Aorta (tissue), 5 donors: ENCODE measurements around the gene BNC2. TPM values are rescaled to one million over a fixed set of nuclear protein-coding genes. Genes with fewer than 3 reads are reported as not detected.

ENCODE experiments used
- ATAC-seq: fragments of 200-7000 bp; cut with Tn5 transposase; one replicate; pipeline ENCODE4 v1.9.1; 2022; ENCODE audit warnings: moderate library complexity; ENCODE audit not compliant: low FRiP score
- DNase-seq, 2 donors: peaks; one replicate each; pipeline ENCODE4 v3.0.0-alpha.2; 2020
- H3K27ac ChIP-seq, 2 donors: one replicate each; pipeline ENCODE4 v1.5.1; 2013; ENCODE audit warnings: low read length in 2 of 2, mild to moderate bottlenecking in 2 of 2, moderate library complexity in 2 of 2, control low read depth in 1 of 2, inconsistent platforms in 1 of 2, low read depth in 1 of 2
- H3K27me3 ChIP-seq, 2 donors: one replicate each; pipeline ENCODE4 v1.6.1; 2013; ENCODE audit warnings: control low read depth in 1 of 2, low read length in 1 of 2, mild to moderate bottlenecking in 1 of 2, moderate library complexity in 1 of 2; ENCODE audit not compliant: insufficient read depth in 2 of 2, control insufficient read depth in 1 of 2
- H3K36me3 ChIP-seq, 2 donors: one replicate each; pipeline ENCODE4 v1.6.1; 2013; ENCODE audit warnings: control low read depth in 1 of 2, low read length in 1 of 2, mild to moderate bottlenecking in 1 of 2; ENCODE audit not compliant: insufficient read depth in 2 of 2, control insufficient read depth in 1 of 2
- H3K4me1 ChIP-seq, 2 donors: one replicate each; pipeline ENCODE4 v1.6.1; 2013; ENCODE audit warnings: low read length in 2 of 2, control low read depth in 1 of 2, mild to moderate bottlenecking in 1 of 2, moderate library complexity in 1 of 2; ENCODE audit not compliant: insufficient read depth in 2 of 2, control insufficient read depth in 1 of 2
- H3K4me3 ChIP-seq, 2 donors: one replicate each; pipeline ENCODE4 v1.5.1; 2013; ENCODE audit warnings: low read length in 2 of 2, control low read depth in 1 of 2, mild to moderate bottlenecking in 1 of 2
- H3K9me3 ChIP-seq: one replicate; pipeline ENCODE4 v1.6.1; 2013; ENCODE audit warnings: mild to moderate bottlenecking, low read length; ENCODE audit not compliant: control insufficient read depth
- WGBS, 2 donors: extraction: QIAGEN DNeasy Blood & Tissue Kit; methylation state at CpG; one replicate each; pipeline ENCODE4 v1.1.7; 2013; 5-methylcytosine and 5-hydroxymethylcytosine counted together
- intact Hi-C, 2 donors: fragments of 100-400 bp; cut with DNase I; formaldehyde crosslinking; loops; one replicate each; pipeline versions ENCODE4 v1.14.2 to v1.15.0; 2022
- polyA plus RNA-seq, 2 donors: library from polyadenylated mRNA; stranded (reverse); fragments of 200-250 nt; gene quantifications; one replicate each; pipeline ENCODE4 v1.2.3, GENCODE V29; 2013
- total RNA-seq, 2 donors: library from RNA; stranded (reverse); fragmentation: NEBNext Ultra II Directional; extraction: Animal tissue kit (Norgen Biotek cat#: 25700); gene quantifications; one replicate each; pipeline ENCODE4 v1.2.1, GENCODE V29; 2021
- donor health status: healthy with polysubstance abuse.
- donor health status: Bipolar disorder and iron deficiency.
- donor health status: DM: no; HTN: no; CAD: no.
- donor health status: DM: no; HTN: no; CAD: no.
- donor health status: DM: yes; HTN: yes; CAD: no.

Gene BNC2
- total and polyA plus RNA-seq, 4 donors, result 0.36 to 69.0 (median 11.5) TPM

DNA sequence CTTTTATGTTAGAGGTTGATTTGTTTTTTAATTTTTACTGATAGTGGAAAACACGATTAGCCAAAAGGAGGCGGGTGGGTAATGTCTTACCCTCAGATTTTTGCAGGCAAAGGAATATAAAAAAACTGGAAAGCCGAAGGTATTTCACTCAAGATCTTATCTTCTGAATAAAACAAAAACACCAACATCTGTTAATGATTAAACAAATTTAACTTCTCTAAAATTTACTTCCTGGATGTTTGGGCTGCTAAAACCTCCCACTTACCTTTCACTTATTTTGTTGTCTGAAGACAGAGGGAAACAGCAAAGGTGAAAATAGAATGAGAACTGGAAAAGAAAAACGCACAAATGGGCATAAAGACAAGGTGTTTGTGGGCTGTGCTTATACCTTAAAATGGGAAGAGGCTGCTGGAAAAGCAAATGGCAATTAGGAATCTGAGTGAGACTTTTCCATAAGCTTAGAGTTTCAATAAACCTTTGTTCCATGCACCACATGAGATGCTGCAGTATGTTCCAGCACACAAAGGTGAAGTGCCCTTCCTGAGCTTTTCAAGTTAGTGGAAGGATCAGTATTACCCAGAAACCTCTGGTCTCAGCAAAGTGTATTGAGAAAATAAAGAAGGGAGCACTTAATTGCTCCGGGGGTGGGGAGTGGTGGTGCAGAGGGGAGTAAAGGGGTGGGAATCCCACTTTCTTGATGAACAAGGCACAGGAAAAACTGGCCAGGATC, 298.3 kb downstream of the BNC2 start:
- Histone ChIP-seq H3K9me3 (no peaks in the 10 kb centered on the region), H3K4me3 (no peak overlapping the region), H3K27me3 (no peaks in the 10 kb centered on the region), H3K4me1 (peaks cover 0 to 3% of the 10 kb centered on the region in 2 donors), H3K36me3 (no peaks in the 10 kb centered on the region), H3K27ac (no peak overlapping the region)
- 88 to 89% methylated on average over 5 of the region's 5 CpGs for WGBS, 2 donors
- intact Hi-C loops, result no loop called here
- DNase-seq, result no peak
- ATAC-seq, result no peak

DNA sequence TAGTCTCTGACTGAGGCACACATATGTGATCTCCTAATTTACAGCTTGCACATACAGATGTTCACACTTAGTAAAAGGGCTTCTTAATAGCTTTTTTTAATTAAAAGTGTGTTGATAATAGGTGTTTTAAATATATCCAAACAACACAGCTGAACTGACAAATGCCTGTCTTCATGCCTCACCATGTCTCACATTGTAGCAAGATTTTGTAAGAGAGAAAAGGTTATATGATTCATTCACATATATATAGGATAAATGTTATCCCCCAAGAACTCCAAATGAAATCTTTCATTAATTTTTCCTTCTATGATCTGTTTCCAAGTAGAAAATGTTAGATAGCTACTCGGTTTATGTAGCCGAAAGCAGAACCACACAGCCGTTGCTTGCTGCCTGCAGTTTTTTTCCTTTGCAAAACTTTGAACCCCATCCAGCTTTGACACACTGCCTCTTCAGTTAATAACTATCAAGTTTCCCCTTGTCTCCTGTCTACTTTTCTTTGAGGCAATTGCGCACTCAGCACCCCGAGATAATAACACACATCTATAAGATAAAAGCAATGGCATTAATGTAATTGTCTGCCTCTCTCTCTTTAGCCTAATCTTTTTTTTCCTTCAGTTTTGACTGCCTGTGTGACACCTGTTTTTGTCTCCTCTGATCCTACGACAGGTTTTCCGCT, 299.2 kb downstream of the BNC2 start:
- Histone ChIP-seq H3K4me1 (peaks cover 0 to 3% of the 10 kb centered on the region in 2 donors), H3K9me3 (no peaks in the 10 kb centered on the region), H3K27ac (no peak overlapping the region), H3K4me3 (no peak overlapping the region), H3K27me3 (no peaks in the 10 kb centered on the region), H3K36me3 (no peaks in the 10 kb centered on the region)
- intact Hi-C loops, result no loop called here
- WGBS, 2 donors, result 76 to 85% methylated on average over 7 of the region's 7 CpGs
- DNase-seq (no peak), ATAC-seq (no peak)

DNA sequence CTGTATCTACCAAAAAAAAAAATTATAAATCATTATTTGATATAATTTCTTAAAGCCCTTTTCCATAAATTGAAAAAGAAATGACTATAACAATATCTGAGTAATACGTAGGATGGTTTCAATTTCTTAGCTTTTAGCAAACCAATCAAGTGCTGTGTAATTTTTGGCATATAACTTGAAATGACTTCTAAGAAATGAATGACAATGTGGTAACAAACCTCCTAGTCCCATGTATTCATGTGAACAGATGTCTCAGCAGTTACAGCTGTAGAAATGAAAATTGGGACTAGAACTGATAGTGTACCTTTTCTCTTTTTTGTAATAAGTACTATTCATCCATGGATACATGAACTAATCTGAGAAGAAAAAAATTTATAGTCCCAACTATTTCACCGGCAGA, 307.0 kb downstream of the BNC2 start:
- intact Hi-C loops, result no loop called here
- Histone ChIP-seq H3K4me1 (no peaks in the 10 kb centered on the region), H3K36me3 (no peaks in the 10 kb centered on the region), H3K9me3 (no peaks in the 10 kb centered on the region), H3K4me3 (no peak overlapping the region), H3K27me3 (no peaks in the 10 kb centered on the region), H3K27ac (no peak overlapping the region)
- ATAC-seq (no peak), DNase-seq (no peak)
- 94 to 96% methylated on average over 2 of the region's 2 CpGs for WGBS, 2 donors

DNA sequence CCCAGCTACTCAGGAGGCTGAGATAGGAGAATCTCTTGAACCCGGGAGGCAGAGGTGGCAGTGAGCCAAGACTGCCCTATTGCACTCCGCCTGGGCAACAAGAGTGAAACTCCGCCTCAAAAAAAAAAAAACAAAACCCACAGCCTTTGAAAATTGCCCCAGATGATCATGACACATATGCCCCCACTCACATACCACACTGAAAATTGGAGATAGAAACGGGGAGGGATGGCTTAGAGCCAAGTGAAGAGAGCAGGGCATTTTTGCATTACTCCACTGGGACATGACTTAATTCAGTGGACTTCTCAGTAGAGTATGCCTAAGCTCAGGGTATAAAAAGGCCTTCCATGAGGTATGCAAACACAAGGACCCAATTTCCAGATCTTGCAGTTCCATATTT, 309.3 kb downstream of the BNC2 start:
- 73 to 80% methylated on average over 4 of the region's 4 CpGs for WGBS, 2 donors
- DNase-seq (no peak), ATAC-seq (no peak)
- intact Hi-C loops, result no loop called here
- H3K4me3 ChIP-seq, result no peak overlapping the region
- no peaks in the 10 kb centered on the region for H3K36me3 ChIP-seq
- no peaks in the 10 kb centered on the region for H3K4me1 ChIP-seq
- no peaks in the 10 kb centered on the region for H3K9me3 ChIP-seq
- H3K27me3 ChIP-seq, result no peaks in the 10 kb centered on the region
- H3K27ac ChIP-seq, result no peak overlapping the region

DNA sequence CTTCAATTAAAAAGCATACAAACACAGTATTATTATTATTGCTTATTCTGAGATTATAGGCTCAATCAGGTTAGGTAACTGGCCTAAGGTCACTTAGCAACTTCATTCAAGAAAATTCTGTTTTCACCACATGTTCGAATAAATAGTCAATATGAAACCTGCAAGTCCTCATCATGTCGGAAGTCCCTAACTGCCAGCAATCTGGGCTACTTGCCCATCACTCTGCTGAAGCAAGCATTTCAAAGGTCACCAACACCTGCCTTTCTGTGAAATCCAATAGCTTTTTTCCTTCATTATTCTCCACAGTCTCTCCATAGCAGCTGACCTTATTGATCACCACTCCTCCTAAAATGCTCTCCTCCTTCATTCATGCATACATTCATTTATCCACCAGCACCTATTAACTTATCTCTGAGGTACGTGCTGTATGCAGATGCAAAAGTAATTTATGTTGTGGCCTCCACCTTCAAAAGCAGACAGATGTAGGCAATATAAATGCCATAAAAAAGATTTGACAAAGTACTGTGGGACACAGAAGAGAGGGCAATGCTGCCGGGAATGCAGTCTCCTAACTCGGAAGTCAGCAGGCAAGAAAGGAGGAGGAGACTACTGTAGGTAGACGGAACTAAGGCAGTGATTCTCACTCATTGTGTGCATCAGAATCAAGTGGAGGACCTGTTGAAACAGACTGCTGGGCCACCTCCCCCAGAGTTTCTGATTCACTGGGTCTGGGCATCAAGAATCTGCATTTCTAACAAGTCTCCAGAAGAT, 310.9 kb downstream of the BNC2 start:
- intact Hi-C loops, result no loop called here
- ATAC-seq (no peak), DNase-seq (no peak)
- Histone ChIP-seq H3K36me3 (no peaks in the 10 kb centered on the region), H3K9me3 (no peaks in the 10 kb centered on the region), H3K4me1 (no peaks in the 10 kb centered on the region), H3K27ac (no peak overlapping the region), H3K4me3 (no peak overlapping the region), H3K27me3 (no peaks in the 10 kb centered on the region)
- WGBS, 2 donors, result 87 to 95% methylated on average over 6 of the region's 6 CpGs

DNA sequence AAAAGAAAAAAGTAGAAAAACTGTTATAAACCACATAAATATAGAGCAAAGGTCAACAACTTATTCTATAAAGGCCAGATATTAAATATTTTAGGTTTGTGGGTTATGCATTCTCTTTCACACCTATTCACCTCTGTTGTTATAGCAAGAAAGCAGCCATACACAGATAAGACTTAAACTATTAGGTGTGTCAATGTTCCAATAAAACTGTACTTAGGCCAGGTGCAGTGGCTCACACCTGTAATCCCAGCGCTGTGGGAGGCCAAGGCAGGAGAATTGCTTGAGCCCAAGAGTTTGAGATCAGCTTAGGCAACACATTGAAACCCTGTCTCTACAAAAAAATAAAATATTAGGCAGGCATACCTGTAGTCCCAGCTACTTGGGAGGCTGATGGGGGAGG, 314.7 kb downstream of the BNC2 start:
- no peak for DNase-seq
- H3K9me3 ChIP-seq, result no peaks in the 10 kb centered on the region
- 97% methylated on average over 1 of the region's 1 CpG for WGBS, 2 donors
- H3K27me3 ChIP-seq, result no peaks in the 10 kb centered on the region
- H3K4me1 ChIP-seq, result no peaks in the 10 kb centered on the region
- intact Hi-C loops, result no loop called here
- H3K27ac ChIP-seq, result no peak overlapping the region
- ATAC-seq, result no peak
- no peaks in the 10 kb centered on the region for H3K36me3 ChIP-seq
- no peak overlapping the region for H3K4me3 ChIP-seq

DNA sequence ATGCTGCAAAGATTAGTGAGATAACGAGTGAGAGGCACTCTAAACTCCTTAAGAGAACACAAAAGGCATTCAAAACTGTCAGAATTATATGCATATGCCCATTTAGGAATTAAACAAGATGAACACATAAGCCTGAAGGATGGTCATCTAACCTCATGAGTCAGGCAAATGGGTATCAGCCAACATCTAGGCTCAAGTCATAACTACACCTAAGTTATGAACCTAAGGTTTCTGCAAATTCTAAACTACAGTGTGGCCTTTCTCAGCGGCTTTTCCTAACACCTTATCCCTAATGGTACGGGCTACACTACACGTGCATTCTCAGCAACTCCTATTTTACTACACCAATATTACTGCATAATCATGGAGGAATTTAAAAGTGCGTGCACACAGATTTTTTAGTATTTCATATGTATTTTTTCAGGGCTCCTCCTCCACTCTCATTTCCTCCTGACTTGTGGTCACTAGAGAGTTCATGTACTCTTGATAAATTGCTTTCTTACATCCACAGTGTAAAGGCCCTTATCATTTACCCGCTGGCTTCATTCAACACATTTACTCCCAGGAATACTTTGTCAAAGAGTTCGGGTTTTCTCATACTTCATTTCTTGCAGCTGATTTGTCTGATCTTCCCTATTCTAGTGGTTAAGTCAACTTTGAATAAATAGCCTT, 316.5 kb downstream of the BNC2 start:
- H3K27ac ChIP-seq, result no peak overlapping the region
- no peak for DNase-seq
- 73 to 87% methylated on average over 7 of the region's 7 CpGs for WGBS, 2 donors
- H3K27me3 ChIP-seq, result no peaks in the 10 kb centered on the region
- ATAC-seq, result no peak
- no peak overlapping the region for H3K4me3 ChIP-seq
- no peaks in the 10 kb centered on the region for H3K36me3 ChIP-seq
- no peaks in the 10 kb centered on the region for H3K9me3 ChIP-seq
- intact Hi-C loops, result no loop called here
- no peaks in the 10 kb centered on the region for H3K4me1 ChIP-seq

DNA sequence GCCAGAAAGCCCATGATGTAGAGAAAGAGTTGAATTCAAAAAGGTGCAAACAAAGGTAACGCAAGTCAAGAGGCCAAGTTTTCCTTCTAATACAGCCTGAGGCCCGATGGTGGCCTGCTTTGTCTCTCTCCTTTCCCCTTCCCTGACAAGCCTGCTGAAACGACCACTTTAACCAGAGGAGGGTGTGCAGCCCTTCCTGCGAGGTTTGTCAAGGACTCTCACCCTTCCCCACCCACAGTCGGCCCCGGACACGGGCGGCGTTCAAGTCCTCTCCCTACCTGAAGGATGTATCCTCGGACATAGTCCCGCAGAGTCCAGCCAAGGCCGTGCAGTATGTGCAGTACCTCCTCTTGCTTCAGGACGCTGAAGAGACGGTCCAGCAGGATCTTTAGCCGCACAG, 318.2 kb downstream of the BNC2 start:
- Histone ChIP-seq H3K4me3 (no peak overlapping the region), H3K4me1 (no peaks in the 10 kb centered on the region), H3K27me3 (no peaks in the 10 kb centered on the region), H3K36me3 (no peaks in the 10 kb centered on the region), H3K27ac (no peak overlapping the region), H3K9me3 (no peaks in the 10 kb centered on the region)
- ATAC-seq (no peak), DNase-seq (peak in 1 of 2 donors; percentile 44)
- WGBS, 2 donors, result 88 to 90% methylated on average over 15 of the region's 15 CpGs
- intact Hi-C loops, result no loop called here
